ENCODE measurements around the gene IRF7.

IRF7 gene

GRCh38 chr11:620201-620600 is 4.5 kb upstream of the IRF7 start:
- DNase-seq = no peak

GRCh38 chr11:619628-620050 is 3.9 kb upstream of the IRF7 start:
- DNase-seq = no peak

GRCh38 chr11:618856-619627 is 3.3 kb upstream of the IRF7 start:
- no peak for DNase-seq

- no peak for DNase-seq
Measured at GRCh38 chr11:617912-618682, 2.3 kb upstream of the IRF7 start.

GRCh38 chr11:617199-617911 is 1.6 kb upstream of the IRF7 start:
- no peak for DNase-seq

GRCh38 chr11:616320-617198 is 809 bp upstream of the IRF7 start:
- DNase-seq = no peak

GRCh38 chr11:614623-615503 is 887 bp downstream of the IRF7 start:
- no peak for DNase-seq

GRCh38 chr11:614021-614622 is 1.6 kb downstream of the IRF7 start:
- peak; percentile 2 for DNase-seq

GRCh38 chr11:613369-613968 is 2.3 kb downstream of the IRF7 start:
- peak; percentile 11 for DNase-seq

- DNase-seq = no peak
Measured at GRCh38 chr11:612961-613300, 2.8 kb downstream of the IRF7 start.

GRCh38 chr11:612201-612960 is 3.4 kb downstream of the IRF7 start:
- DNase-seq = no peak

GRCh38 chr11:611001-611996 is 4.5 kb downstream of the IRF7 start:
- no peak for DNase-seq

- no peak for DNase-seq
Measured at GRCh38 chr11:610146-610801, 5.5 kb downstream of the IRF7 start.

- DNase-seq = no peak
Measured at GRCh38 chr11:609341-609811, 6.4 kb downstream of the IRF7 start.

GRCh38 chr11:608791-609251 is 6.9 kb downstream of the IRF7 start:
- DNase-seq = no peak

GRCh38 chr11:607971-608659 is 7.6 kb downstream of the IRF7 start:
- no peak for DNase-seq
